ENCODE results near the gene DISC1. TPM values are rescaled to one million over a fixed set of nuclear protein-coding genes. Genes with fewer than 3 reads are reported as not detected.

DISC1 gene
- total and polyA plus RNA-seq, 2 of the 13 experiments (the other 11 are each of a cell fraction or from before 2014, with no cell fraction given), result 4.2 to 4.6 TPM

DNA sequence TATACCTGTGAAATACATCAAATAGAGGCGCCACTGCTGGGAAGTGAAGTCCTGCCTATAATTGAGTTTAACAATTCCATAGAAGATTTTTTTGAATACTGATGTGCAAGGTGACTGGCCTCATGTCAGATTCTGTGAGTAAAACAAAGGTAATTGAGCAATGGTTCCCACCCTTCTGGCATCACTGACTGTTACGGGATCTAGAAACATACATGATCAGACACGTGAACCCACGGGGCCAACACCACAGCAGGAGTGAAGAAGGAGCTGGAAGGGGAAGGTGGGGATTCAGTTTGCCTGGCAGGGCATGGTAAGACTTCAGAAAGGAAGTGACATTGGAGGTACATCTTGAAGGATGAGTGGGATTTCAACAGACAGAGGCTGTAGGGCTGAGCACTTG is 270.2 kb downstream of the DISC1 start:
- H4K20me1 ChIP-seq (ENCODE audit: insufficient read depth, low read length), result no peaks in the 10 kb centered on the region
- no peak overlapping the region for H3K4me3 ChIP-seq (replicated peaks in 1 of 3; ENCODE audit: insufficient read depth in 1 of 3, low read depth in 2 of 3, low read length in 3 of 3)
- no peaks in the 10 kb centered on the region for H3K4me1 ChIP-seq (ENCODE audit: insufficient read depth, low read length)
- DNase-seq (ENCODE audit: low spot score), result no peak
- H3K9ac ChIP-seq (ENCODE audit: insufficient read depth, low read depth, low read length), result no peak overlapping the region
- ChIA-PET POLR2A (no interaction called here), CTCF (ENCODE audit: low intra/inter-chr PET ratio, low total read pairs) (no interaction called here)
- H2AFZ ChIP-seq (ENCODE audit: low read length), result no peak overlapping the region
- no peak for FAIRE-seq
- intact Hi-C loops (cut with micrococcal nuclease; ENCODE audit: unreplicated experiment), result no loop called here
- in situ Hi-C loops (cut with HindIII; ENCODE audit: extremely low pct_ligation_motif_present, low pct_unique_long_range_greater_than_20kb), result no loop called here
- no peak overlapping the region for H3K4me2 ChIP-seq (ENCODE audit: low read depth, low read length)
- no peak for ATAC-seq
- no TSS peak for BruUV-seq (replicated peaks)
- H3K27ac ChIP-seq (ENCODE audit: extremely low read length, insufficient read depth, low read length), result no peak overlapping the region
- 86% methylated on average over 4 of the region's 4 CpGs for WGBS (ENCODE audit: low lambda C conversion rate)
- H3K79me2 ChIP-seq (ENCODE audit: insufficient read depth, low read length), result no peaks in the 10 kb centered on the region
- H3K27me3 ChIP-seq (ENCODE audit: control insufficient read depth in 1 of 2, insufficient read depth in 2 of 2, low read length in 2 of 2), result no peaks in the 10 kb centered on the region; a peak in 1 of 5 replicates
- no peaks in the 10 kb centered on the region for H3K36me3 ChIP-seq (replicated peaks in 1 of 2; ENCODE audit: control insufficient read depth in 1 of 2, insufficient read depth in 2 of 2, low read length in 2 of 2)
- H3K9me3 ChIP-seq (ENCODE audit: low read length), result no peaks in the 10 kb centered on the region
- TF ChIP-seq FOXA3 (CRISPR knock-in tag; IDR thresholded peaks at IDR 0.05) (no peak), HHEX (CRISPR knock-in tag; IDR thresholded peaks at IDR 0.05) (no peak), HMG20A (CRISPR knock-in tag; IDR thresholded peaks at IDR 0.05; ENCODE audit: borderline replicate concordance) (no peak), TCF7 (IDR thresholded peaks at IDR 0.05; ENCODE audit: low read depth) (no peak), SETDB1 (CRISPR knock-in tag; IDR thresholded peaks at IDR 0.05; ENCODE audit: borderline replicate concordance) (no peak), FOXO1 (CRISPR knock-in tag; IDR thresholded peaks at IDR 0.05) (no peak), IRX3 (CRISPR knock-in tag; IDR thresholded peaks at IDR 0.05; ENCODE audit: borderline replicate concordance, low read depth) (no peak), HES4 (CRISPR knock-in tag; IDR thresholded peaks at IDR 0.05; ENCODE audit: borderline replicate concordance) (no peak), BCL6 (CRISPR knock-in tag; IDR thresholded peaks at IDR 0.05) (no peak), NRL (CRISPR knock-in tag; IDR thresholded peaks at IDR 0.05; ENCODE audit: borderline replicate concordance) (no peak), KLF16 (CRISPR knock-in tag; IDR thresholded peaks at IDR 0.05) (no peak), GATA4 (IDR thresholded peaks at IDR 0.05; ENCODE audit: borderline replicate concordance, low read depth) (no peak), ZNF530 (CRISPR knock-in tag; IDR thresholded peaks at IDR 0.05; ENCODE audit: low read depth) (no peak)
- TF ChIP-seq, protein P1, sequence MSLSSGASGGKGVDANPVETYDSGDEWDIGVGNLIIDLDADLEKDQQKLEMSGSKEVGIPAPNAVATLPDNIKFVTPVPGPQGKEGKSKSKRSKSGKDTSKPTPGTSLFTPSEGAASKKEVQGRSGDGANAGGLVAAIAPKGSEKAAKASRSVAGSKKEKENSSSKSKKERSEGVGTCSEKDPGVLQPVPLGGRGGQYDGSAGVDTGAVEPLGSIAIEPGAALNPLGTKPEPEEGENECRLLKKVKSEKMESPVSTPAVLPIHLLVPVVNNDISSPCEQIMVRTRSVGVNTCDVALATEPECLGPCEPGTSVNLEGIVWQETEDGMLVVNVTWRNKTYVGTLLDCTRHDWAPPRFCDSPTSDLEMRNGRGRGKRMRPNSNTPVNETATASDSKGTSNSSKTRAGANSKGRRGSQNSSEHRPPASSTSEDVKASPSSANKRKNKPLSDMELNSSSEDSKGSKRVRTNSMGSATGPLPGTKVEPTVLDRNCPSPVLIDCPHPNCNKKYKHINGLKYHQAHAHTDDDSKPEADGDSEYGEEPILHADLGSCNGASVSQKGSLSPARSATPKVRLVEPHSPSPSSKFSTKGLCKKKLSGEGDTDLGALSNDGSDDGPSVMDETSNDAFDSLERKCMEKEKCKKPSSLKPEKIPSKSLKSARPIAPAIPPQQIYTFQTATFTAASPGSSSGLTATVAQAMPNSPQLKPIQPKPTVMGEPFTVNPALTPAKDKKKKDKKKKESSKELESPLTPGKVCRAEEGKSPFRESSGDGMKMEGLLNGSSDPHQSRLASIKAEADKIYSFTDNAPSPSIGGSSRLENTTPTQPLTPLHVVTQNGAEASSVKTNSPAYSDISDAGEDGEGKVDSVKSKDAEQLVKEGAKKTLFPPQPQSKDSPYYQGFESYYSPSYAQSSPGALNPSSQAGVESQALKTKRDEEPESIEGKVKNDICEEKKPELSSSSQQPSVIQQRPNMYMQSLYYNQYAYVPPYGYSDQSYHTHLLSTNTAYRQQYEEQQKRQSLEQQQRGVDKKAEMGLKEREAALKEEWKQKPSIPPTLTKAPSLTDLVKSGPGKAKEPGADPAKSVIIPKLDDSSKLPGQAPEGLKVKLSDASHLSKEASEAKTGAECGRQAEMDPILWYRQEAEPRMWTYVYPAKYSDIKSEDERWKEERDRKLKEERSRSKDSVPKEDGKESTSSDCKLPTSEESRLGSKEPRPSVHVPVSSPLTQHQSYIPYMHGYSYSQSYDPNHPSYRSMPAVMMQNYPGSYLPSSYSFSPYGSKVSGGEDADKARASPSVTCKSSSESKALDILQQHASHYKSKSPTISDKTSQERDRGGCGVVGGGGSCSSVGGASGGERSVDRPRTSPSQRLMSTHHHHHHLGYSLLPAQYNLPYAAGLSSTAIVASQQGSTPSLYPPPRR (CRISPR knock-in tag; IDR thresholded peaks at IDR 0.05; ENCODE audit: borderline replicate concordance), result no peak
- TF ChIP-seq, protein P2, sequence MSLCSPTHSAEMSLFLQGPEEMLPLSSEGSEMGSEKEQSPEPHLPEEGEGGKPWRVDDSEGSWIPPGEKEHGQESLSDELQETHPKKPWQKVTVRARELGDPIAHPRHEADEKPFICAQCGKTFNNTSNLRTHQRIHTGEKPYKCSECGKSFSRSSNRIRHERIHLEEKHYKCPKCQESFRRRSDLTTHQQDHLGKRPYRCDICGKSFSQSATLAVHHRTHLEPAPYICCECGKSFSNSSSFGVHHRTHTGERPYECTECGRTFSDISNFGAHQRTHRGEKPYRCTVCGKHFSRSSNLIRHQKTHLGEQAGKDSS (CRISPR knock-in tag; IDR thresholded peaks at IDR 0.05; ENCODE audit: borderline replicate concordance, low read depth), result no peak
- TF ChIP-seq, protein P3, sequence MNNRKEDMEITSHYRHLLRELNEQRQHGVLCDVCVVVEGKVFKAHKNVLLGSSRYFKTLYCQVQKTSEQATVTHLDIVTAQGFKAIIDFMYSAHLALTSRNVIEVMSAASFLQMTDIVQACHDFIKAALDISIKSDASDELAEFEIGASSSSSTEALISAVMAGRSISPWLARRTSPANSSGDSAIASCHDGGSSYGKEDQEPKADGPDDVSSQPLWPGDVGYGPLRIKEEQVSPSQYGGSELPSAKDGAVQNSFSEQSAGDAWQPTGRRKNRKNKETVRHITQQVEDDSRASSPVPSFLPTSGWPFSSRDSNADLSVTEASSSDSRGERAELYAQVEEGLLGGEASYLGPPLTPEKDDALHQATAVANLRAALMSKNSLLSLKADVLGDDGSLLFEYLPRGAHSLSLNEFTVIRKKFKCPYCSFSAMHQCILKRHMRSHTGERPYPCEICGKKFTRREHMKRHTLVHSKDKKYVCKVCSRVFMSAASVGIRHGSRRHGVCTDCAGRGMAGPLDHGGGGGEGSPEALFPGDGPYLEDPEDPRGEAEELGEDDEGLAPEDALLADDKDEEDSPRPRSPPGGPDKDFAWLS (CRISPR knock-in tag; IDR thresholded peaks at IDR 0.05; ENCODE audit: borderline replicate concordance), result no peak
- TF ChIP-seq, protein P4, sequence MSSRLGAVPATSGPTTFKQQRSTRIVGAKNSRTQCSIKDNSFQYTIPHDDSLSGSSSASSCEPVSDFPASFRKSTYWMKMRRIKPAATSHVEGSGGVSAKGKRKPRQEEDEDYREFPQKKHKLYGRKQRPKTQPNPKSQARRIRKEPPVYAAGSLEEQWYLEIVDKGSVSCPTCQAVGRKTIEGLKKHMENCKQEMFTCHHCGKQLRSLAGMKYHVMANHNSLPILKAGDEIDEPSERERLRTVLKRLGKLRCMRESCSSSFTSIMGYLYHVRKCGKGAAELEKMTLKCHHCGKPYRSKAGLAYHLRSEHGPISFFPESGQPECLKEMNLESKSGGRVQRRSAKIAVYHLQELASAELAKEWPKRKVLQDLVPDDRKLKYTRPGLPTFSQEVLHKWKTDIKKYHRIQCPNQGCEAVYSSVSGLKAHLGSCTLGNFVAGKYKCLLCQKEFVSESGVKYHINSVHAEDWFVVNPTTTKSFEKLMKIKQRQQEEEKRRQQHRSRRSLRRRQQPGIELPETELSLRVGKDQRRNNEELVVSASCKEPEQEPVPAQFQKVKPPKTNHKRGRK (CRISPR knock-in tag; IDR thresholded peaks at IDR 0.05), result no peak
